ENCODE results near the gene GALNT7. TPM values are rescaled to one million over a fixed set of nuclear protein-coding genes. Genes with fewer than 3 reads are reported as not detected.

The GALNT7 gene
- total and polyA plus RNA-seq, 11 donors = 2.3 to 12.8 (median 6.0) TPM

DNA sequence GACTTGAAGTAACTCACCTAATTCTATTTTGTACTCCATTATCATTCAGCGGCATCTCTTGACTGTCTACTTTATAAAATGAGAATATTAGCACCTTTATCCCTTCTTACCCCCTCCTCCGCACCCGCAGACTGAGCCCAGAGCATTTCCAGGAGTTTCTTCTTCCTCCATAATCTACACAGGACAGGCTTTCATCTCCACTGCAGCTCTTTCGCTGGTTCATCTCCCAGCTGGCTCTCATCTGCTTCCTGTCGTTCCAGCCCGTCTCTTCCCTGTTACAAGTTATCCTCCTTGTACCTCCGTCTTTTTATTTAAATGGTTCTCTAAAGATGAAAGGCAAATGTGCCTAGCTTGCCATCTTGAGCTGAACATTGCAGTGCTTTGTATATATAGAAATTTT, 39.8 kb downstream of the GALNT7 start:
- ATAC-seq (no peak), DNase-seq (no peak)
- H3K27me3 ChIP-seq = no peaks in the 10 kb centered on the region
- intact Hi-C loops (cut with DNase I) = loop anchor here in 1 of 10 donors (10.0 kb wide), 1 partner anchor 74 kb away; no protein-coding TSS in a partner anchor
- WGBS, 4 donors = 88 to 92% (median 90%) methylated on average over 7 of the region's 7 CpGs
- no peak overlapping the region for H3K4me3 ChIP-seq
- H3K9me3 ChIP-seq = peaks cover 0 to 14% (median 4%) of the 10 kb centered on the region in 12 donors
- peaks cover 0 to 3% (median 0%) of the 10 kb centered on the region in 9 donors for H3K36me3 ChIP-seq
- H3K4me1 ChIP-seq = peaks cover 0 to 8% (median 0%) of the 10 kb centered on the region in 12 donors
- TF ChIP-seq POLR2A (IDR thresholded peaks at IDR 0.05) = no peak
- TF ChIP-seq, protein P1, sequence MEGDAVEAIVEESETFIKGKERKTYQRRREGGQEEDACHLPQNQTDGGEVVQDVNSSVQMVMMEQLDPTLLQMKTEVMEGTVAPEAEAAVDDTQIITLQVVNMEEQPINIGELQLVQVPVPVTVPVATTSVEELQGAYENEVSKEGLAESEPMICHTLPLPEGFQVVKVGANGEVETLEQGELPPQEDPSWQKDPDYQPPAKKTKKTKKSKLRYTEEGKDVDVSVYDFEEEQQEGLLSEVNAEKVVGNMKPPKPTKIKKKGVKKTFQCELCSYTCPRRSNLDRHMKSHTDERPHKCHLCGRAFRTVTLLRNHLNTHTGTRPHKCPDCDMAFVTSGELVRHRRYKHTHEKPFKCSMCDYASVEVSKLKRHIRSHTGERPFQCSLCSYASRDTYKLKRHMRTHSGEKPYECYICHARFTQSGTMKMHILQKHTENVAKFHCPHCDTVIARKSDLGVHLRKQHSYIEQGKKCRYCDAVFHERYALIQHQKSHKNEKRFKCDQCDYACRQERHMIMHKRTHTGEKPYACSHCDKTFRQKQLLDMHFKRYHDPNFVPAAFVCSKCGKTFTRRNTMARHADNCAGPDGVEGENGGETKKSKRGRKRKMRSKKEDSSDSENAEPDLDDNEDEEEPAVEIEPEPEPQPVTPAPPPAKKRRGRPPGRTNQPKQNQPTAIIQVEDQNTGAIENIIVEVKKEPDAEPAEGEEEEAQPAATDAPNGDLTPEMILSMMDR (IDR thresholded peaks at IDR 0.05) = no peak
- no peak overlapping the region for H3K27ac ChIP-seq

DNA sequence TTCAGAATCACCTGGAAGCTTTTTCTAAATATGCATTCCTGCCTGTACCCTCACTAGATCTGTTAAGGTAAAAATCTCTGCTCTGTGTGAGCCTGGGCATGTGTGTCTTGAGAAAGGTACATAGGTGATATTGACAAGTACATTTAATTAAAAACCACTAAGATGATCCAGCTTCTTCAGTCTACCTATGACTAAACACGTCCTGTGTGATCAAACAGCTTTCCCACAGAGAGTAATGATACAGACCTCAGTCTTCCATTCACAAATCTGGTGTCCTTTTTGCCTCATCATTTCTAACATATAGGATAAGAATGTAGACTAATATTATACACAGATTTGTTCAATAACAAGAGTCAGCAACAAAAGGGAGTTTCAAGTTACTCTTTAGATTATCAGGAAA, 42.6 kb downstream of the GALNT7 start:
- no peak overlapping the region for H3K27ac ChIP-seq
- no peaks in the 10 kb centered on the region for H3K9me3 ChIP-seq
- ATAC-seq (no peak), DNase-seq (no peak)
- no peak overlapping the region for H3K4me3 ChIP-seq
- H3K36me3 ChIP-seq = no peaks in the 10 kb centered on the region
- TF ChIP-seq, protein P1 (IDR thresholded peaks at IDR 0.05) = no peak
- WGBS, 4 donors = 91 to 98% (median 96%) methylated on average over 1 of the region's 1 CpG
- H3K27me3 ChIP-seq = no peaks in the 10 kb centered on the region
- intact Hi-C loops (cut with DNase I) = no loop called here
- H3K4me1 ChIP-seq = peaks cover 0 to 10% (median 2%) of the 10 kb centered on the region in 12 donors

DNA sequence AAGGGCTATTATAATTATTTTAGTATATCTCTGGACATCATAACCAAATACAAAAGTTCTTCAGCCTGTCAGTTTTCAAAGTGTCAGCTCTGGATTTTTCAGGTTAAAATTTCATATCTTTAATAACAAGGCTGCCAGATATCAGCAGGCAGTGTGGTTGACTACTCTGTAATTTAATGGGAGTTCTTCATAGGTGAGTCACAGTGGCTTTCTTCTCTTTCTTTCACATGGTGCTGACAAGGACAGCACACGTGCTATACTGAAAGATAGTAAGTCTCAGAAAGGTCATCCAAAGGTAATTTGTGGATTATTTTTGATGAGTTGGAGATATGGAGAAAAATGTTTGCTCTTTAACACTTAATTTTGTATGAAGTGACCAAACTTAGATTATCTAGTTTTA, 43.2 kb downstream of the GALNT7 start:
- Histone ChIP-seq H3K27me3 (no peaks in the 10 kb centered on the region), H3K4me1 (peaks cover 0 to 10% (median 2%) of the 10 kb centered on the region in 12 donors), H3K4me3 (no peak overlapping the region), H3K9me3 (no peaks in the 10 kb centered on the region), H3K36me3 (no peaks in the 10 kb centered on the region), H3K27ac (no peak overlapping the region)
- peak in 2 of 4 donors; percentile 62 to 69 for ATAC-seq
- intact Hi-C loops (cut with DNase I) = no loop called here
- DNase-seq = no peak
- 41 to 49% (median 42%) methylated on average over 1 of the region's 1 CpG for WGBS, 4 donors
- TF ChIP-seq POLR2A (IDR thresholded peaks at IDR 0.05) = no peak
- TF ChIP-seq, protein P1 (IDR thresholded peaks at IDR 0.05) = no peak

DNA sequence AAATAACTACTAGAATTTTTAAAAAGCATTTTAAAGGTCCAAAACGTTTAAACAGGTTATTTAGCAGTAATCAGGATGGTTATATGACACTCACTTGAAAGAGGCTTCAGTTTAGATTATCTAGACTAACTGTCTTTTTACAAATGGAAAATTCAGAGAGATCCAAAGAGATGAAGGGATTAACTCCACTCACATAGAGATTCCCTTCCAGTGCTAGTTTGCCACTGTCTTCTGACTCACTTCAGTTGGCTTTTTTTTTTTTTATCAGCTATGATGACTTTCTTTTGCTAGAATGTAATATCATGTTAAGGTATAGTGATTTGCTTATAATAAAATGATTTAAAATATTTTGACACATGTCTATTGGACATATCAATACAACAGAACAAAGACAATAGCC, 43.8 kb downstream of the GALNT7 start:
- peaks cover 0 to 10% (median 2%) of the 10 kb centered on the region in 12 donors for H3K4me1 ChIP-seq
- ATAC-seq = no peak
- intact Hi-C loops (cut with DNase I) = no loop called here
- H3K36me3 ChIP-seq = no peaks in the 10 kb centered on the region
- 62 to 70% (median 66%) methylated on average over 1 of the region's 1 CpG for WGBS, 4 donors
- no peak overlapping the region for H3K27ac ChIP-seq
- H3K4me3 ChIP-seq = no peak overlapping the region
- no peak for DNase-seq
- no peak for TF ChIP-seq POLR2A (IDR thresholded peaks at IDR 0.05)
- TF ChIP-seq, protein P1 (IDR thresholded peaks at IDR 0.05) = no peak
- H3K27me3 ChIP-seq = no peaks in the 10 kb centered on the region
- no peaks in the 10 kb centered on the region for H3K9me3 ChIP-seq

Measured in heart left ventricle (tissue), 16 donors.